WTC11 (cell line): ENCODE measurements around the gene ABHD12B.

Source experiments
- ATF6 ChIP-seq: sonication (generic); formaldehyde crosslinking; IDR thresholded peaks from 2 replicates; pipeline ENCODE4 v1.8.1; 2023; ENCODE audit warnings: mild to moderate bottlenecking, missing genetic modification reagents
- CTCF ChIP-seq: fragments of 200-600 bp; IDR thresholded peaks from 2 replicates; pipeline ENCODE4 v1.8.0; 2022; ENCODE audit warnings: antibody characterized with exemption
- TEAD4 ChIP-seq: sonication (generic); formaldehyde crosslinking; IDR thresholded peaks from 2 replicates; pipeline ENCODE4 v1.8.0; 2022; ENCODE audit warnings: mild to moderate bottlenecking, missing genetic modification reagents
- ZNF317 ChIP-seq: sonication (generic); formaldehyde crosslinking; IDR thresholded peaks from 2 replicates; pipeline ENCODE4 v1.8.1; 2023; ENCODE audit warnings: low read depth, mild to moderate bottlenecking, moderate library complexity, missing genetic modification reagents, borderline replicate concordance

- TF ChIP-seq ATF6 (CRISPR knock-in tag): no peak
- no peak for TF ChIP-seq CTCF
- TF ChIP-seq TEAD4 (CRISPR knock-in tag): no peak
- TF ChIP-seq ZNF317 (CRISPR knock-in tag): no peak
Measured at GRCh38 chr14:50834802-50835276, 37.0 kb upstream of the ABHD12B start.
